SK-N-SH (cell line): Measurements from ENCODE around the gene CDK8. TPM values are rescaled to one million over a fixed set of nuclear protein-coding genes. Genes with fewer than 3 reads are reported as not detected.

Experiments
- CTCF ChIA-PET: fragments of 300-600, 350-600 bp; formaldehyde crosslinking; extraction: SDS; loops from one replicate; lab custom pipeline; 2021; lab: Yijun Ruan, JAX
- POLR2A ChIA-PET: fragments of 350-600 bp; sonication (Branson Sonifier 250); formaldehyde crosslinking; extraction: SDS; loops from one replicate; lab custom pipeline; 2020; ENCODE audit warnings: antibody characterized with exemption, inconsistent platforms; lab: Yijun Ruan, JAX
- DNase-seq: peaks from one replicate; pipeline ENCODE4 v3.0.0; 2012
- H2AFZ ChIP-seq: fragments of 200-600 bp; sonication (generic); 2 replicates; pipeline ENCODE4 v1.8.1; 2016; ENCODE audit warnings: antibody characterized with exemption, mild to moderate bottlenecking, low read depth
- H3F3A ChIP-seq: fragments of 200-600 bp; sonication (generic); replicated peaks from 2 replicates; pipeline ENCODE3; 2016; ENCODE audit warnings: antibody characterized with exemption, mild to moderate bottlenecking; ENCODE audit not compliant: insufficient read depth
- H3K27ac ChIP-seq, 2 experiments: fragments of 200-500 bp in 1 of 2; fragments of 200-600 bp in 1 of 2; sonication (Bioruptor generic) in 1 of 2; sonication (generic), shearing (Covaris generic) in 1 of 2; 2 replicates each; pipeline versions ENCODE4 v1.5.1 to v1.6.1; 2014 to 2016; ENCODE audit warnings: low read depth in 2 of 2, inconsistent platforms in 1 of 2, low read length in 1 of 2, mild to moderate bottlenecking in 1 of 2, mixed read lengths in 1 of 2
- H3K27me3 ChIP-seq: fragments of 200-600 bp; sonication (generic), shearing (Covaris generic); 2 replicates; pipeline ENCODE4 v1.6.1; 2016; ENCODE audit warnings: mixed run types; ENCODE audit not compliant: insufficient read depth
- H3K36me3 ChIP-seq, 2 experiments: fragments of 200-500 bp in 1 of 2; fragments of 200-600 bp in 1 of 2; sonication (Bioruptor generic) in 1 of 2; sonication (generic) in 1 of 2; replicated peaks in 1 of 2; 2 replicates each; pipeline versions ENCODE3 to v1.5.1; 2014 to 2016; ENCODE audit warnings: low read length in 1 of 2, mild to moderate bottlenecking in 1 of 2; ENCODE audit not compliant: insufficient read depth in 2 of 2, control insufficient read depth in 1 of 2
- H3K4me1 ChIP-seq, 2 experiments: fragments of 200-500 bp in 1 of 2; fragments of 200-600 bp in 1 of 2; sonication (Bioruptor generic) in 1 of 2; sonication (generic), shearing (Covaris generic) in 1 of 2; 2 replicates each; pipeline versions ENCODE4 v1.5.1 to v1.6.1; 2014 to 2016; ENCODE audit warnings: low read depth in 1 of 2, low read length in 1 of 2, mixed run types in 1 of 2; ENCODE audit not compliant: insufficient read depth in 2 of 2, control insufficient read depth in 1 of 2
- H3K4me2 ChIP-seq: fragments of 200-600 bp; sonication (generic), shearing (Covaris generic); 2 replicates; pipeline ENCODE4 v1.6.1; 2017; ENCODE audit warnings: mixed run types
- H3K4me3 ChIP-seq, 2 experiments: fragments of 200-500 bp in 1 of 2; fragments of 200-600 bp in 1 of 2; sonication (Bioruptor generic) in 1 of 2; sonication (generic), shearing (Covaris generic) in 1 of 2; 2 replicates each; pipeline versions ENCODE4 v1.5.1 to v1.8.1; 2014 to 2016; ENCODE audit warnings: low read depth in 2 of 2, inconsistent platforms in 1 of 2, low read length in 1 of 2, mild to moderate bottlenecking in 1 of 2, mixed read lengths in 1 of 2, moderate library complexity in 1 of 2
- H3K79me2 ChIP-seq: fragments of 200-600 bp; sonication (generic); 2 replicates; pipeline ENCODE4 v1.8.1; 2017; ENCODE audit warnings: mild to moderate bottlenecking; ENCODE audit not compliant: insufficient read depth
- H3K9ac ChIP-seq: fragments of 200-600 bp; sonication (generic); 2 replicates; pipeline ENCODE4 v1.6.1; 2017; ENCODE audit warnings: mixed run types
- H3K9me2 ChIP-seq: fragments of 200-600 bp; sonication (generic); 2 replicates; pipeline ENCODE4 v1.6.1; 2017; ENCODE audit warnings: mixed run types
- H3K9me3 ChIP-seq: fragments of 200-600 bp; sonication (generic); 2 replicates; pipeline ENCODE4 v1.6.1; 2017; ENCODE audit warnings: mixed run types, mild to moderate bottlenecking, moderate library complexity
- H4K20me1 ChIP-seq: fragments of 200-600 bp; sonication (generic); 2 replicates; pipeline ENCODE4 v1.6.1; 2017; ENCODE audit warnings: mild to moderate bottlenecking, mixed run types; ENCODE audit not compliant: insufficient read depth
- CHD2 ChIP-seq: fragments of 150-350 bp; IDR thresholded peaks from 2 replicates; pipeline ENCODE4 v1.6.1; 2018; ENCODE audit warnings: low read length; ENCODE audit not compliant: partially characterized antibody
- EZH2phosphoT487 ChIP-seq: fragments of 200-600 bp; sonication (generic); IDR thresholded peaks from 2 replicates; pipeline ENCODE4 v1.6.1; 2017; ENCODE audit warnings: low read depth, mixed run types, mild to moderate bottlenecking, antibody characterized with exemption, moderate library complexity, borderline replicate concordance
- FOSL2 ChIP-seq: IDR thresholded peaks from 2 replicates; pipeline ENCODE4 v1.4.0; 2012; ENCODE audit warnings: low read depth, mild to moderate bottlenecking, moderate library complexity, borderline replicate concordance
- FOXJ3 ChIP-seq: sonication (generic); formaldehyde crosslinking; IDR thresholded peaks from 2 replicates; pipeline ENCODE4 v1.5.1; 2020; ENCODE audit warnings: mild to moderate bottlenecking, missing genetic modification reagents
- FOXM1 ChIP-seq: IDR thresholded peaks from 2 replicates; pipeline ENCODE4 v1.4.0; 2012; ENCODE audit warnings: low read depth, mild to moderate bottlenecking
- GATA2 ChIP-seq: sonication (generic); formaldehyde crosslinking; IDR thresholded peaks from 2 replicates; pipeline ENCODE4 v1.5.0; 2020; ENCODE audit warnings: mild to moderate bottlenecking, missing genetic modification reagents
- IRF3 ChIP-seq: fragments of 150-350 bp; IDR thresholded peaks from 2 replicates; pipeline ENCODE4 v1.6.1; 2016; ENCODE audit warnings: mild to moderate bottlenecking, low read depth, low read length
- MEF2A ChIP-seq: IDR thresholded peaks from 2 replicates; pipeline ENCODE4 v1.4.0; 2012; ENCODE audit warnings: low read depth, borderline replicate concordance
- PBX3 ChIP-seq: IDR thresholded peaks from 2 replicates; pipeline ENCODE4; 2012
- POLR2AphosphoS5 ChIP-seq: IDR thresholded peaks from 2 replicates; pipeline ENCODE4 v1.6.1; 2012; ENCODE audit warnings: low read depth, low read length
- SIN3A ChIP-seq: IDR thresholded peaks from 2 replicates; pipeline ENCODE4 v1.6.1; 2012; ENCODE audit warnings: low read depth, mild to moderate bottlenecking, low read length, moderate library complexity, borderline replicate concordance
- SMC3 ChIP-seq: IDR thresholded peaks from 2 replicates; pipeline ENCODE4 v1.6.1; 2012; ENCODE audit warnings: low read depth, low read length, improper control_type of control experiment
- TAF1 ChIP-seq: IDR thresholded peaks from 2 replicates; pipeline ENCODE4 v1.6.1; 2012; ENCODE audit warnings: low read depth, mild to moderate bottlenecking, low read length, moderate library complexity, borderline replicate concordance
- TCF12 ChIP-seq: IDR thresholded peaks from 2 replicates; pipeline ENCODE4 v1.4.0; 2012
- USF2 ChIP-seq: fragments of 150-350 bp; IDR thresholded peaks from 2 replicates; pipeline ENCODE4 v1.6.1; 2017; ENCODE audit warnings: antibody characterized with exemption, low read length, low read depth, borderline replicate concordance
- WGBS: methylation state at CpG from one replicate; pipeline ENCODE4 v1.1.6; 2017; ENCODE audit warnings: low lambda C conversion rate; 5-methylcytosine and 5-hydroxymethylcytosine counted together
- polyA plus RNA-seq, 3 experiments: library from polyadenylated mRNA; depleted of rRNA; stranded (reverse); fragments of >200 nt; gene quantifications; 2 replicates each; pipeline ENCODE4 v1.2.3, GENCODE V29; 2012

The CDK8 gene
- polyA plus RNA-seq, 1 of the 3 experiments (the other 2 are of a cell fraction): 10.1 TPM

GRCh38 chr13:26228096-26228495 is 25.8 kb upstream of the CDK8 start:
- 67% methylated on average over 1 of the region's 2 CpGs for WGBS
- Histone ChIP-seq H3K27ac (no peak overlapping the region), H3K36me3 (no peaks in the 10 kb centered on the region), H3K79me2 (no peaks in the 10 kb centered on the region), H4K20me1 (no peaks in the 10 kb centered on the region), H3K4me3 (no peak overlapping the region), H3K9me2 (no peaks in the 10 kb centered on the region)
- TF ChIP-seq IRF3: no peak
- TF ChIP-seq TCF12: no peak
- no peak for TF ChIP-seq TAF1
- no peak for TF ChIP-seq POLR2AphosphoS5
- TF ChIP-seq FOXM1: no peak
- no peak for TF ChIP-seq FOSL2
- TF ChIP-seq EZH2phosphoT487: no peak
- TF ChIP-seq GATA2: no peak
- TF ChIP-seq CHD2: no peak
- no peak for TF ChIP-seq MEF2A
- no peak for TF ChIP-seq USF2
- no peak for TF ChIP-seq FOXJ3 (CRISPR knock-in tag)
- no peak for TF ChIP-seq SIN3A
- TF ChIP-seq, all 33 proteins: peak for 0
- ChIA-PET POLR2A (no interaction called here), CTCF (interaction anchor here (0.8 to 1.2 kb wide), 2 partner anchors 8 to 41 kb away, joined by 3 to 5 read pairs; no protein-coding TSS in a partner anchor)
- Histone ChIP-seq H3K9ac (no peak overlapping the region), H3F3A (no peaks in the 10 kb centered on the region), H3K4me2 (no peak overlapping the region), H2AFZ (no peak overlapping the region), H3K27me3 (no peaks in the 10 kb centered on the region), H3K4me1 (peaks cover 0 to 10% of the 10 kb centered on the region in 2 experiments; a peak in 2 of 4 replicates), H3K9me3 (no peaks in the 10 kb centered on the region)
- DNase-seq: no peak

GRCh38 chr13:26229080-26229615 is 24.8 kb upstream of the CDK8 start:
- CTCF ChIA-PET: no interaction called here
- H3F3A ChIP-seq: no peaks in the 10 kb centered on the region
- no peaks in the 10 kb centered on the region for H3K9me2 ChIP-seq
- H3K27ac ChIP-seq: no peak overlapping the region
- no peak for DNase-seq
- no peaks in the 10 kb centered on the region for H4K20me1 ChIP-seq
- no peak for TF ChIP-seq PBX3
- no peak for TF ChIP-seq SMC3
- TF ChIP-seq TAF1: no peak
- TF ChIP-seq FOSL2: no peak
- TF ChIP-seq, all 33 proteins: peak for 0
- no peak overlapping the region for H3K9ac ChIP-seq
- H3K36me3 ChIP-seq: no peaks in the 10 kb centered on the region
- H3K4me2 ChIP-seq: no peak overlapping the region
- H3K27me3 ChIP-seq: no peaks in the 10 kb centered on the region
- H3K4me1 ChIP-seq: peaks cover 0 to 10% of the 10 kb centered on the region in 2 experiments; a peak in 1 of 4 replicates
- H3K9me3 ChIP-seq: no peaks in the 10 kb centered on the region
- POLR2A ChIA-PET: no interaction called here
- H2AFZ ChIP-seq: no peak overlapping the region
- 79% methylated on average over 6 of the region's 13 CpGs for WGBS
- no peaks in the 10 kb centered on the region for H3K79me2 ChIP-seq
- no peak overlapping the region for H3K4me3 ChIP-seq
